Measurements from ENCODE around the gene IL17B. TPM values are rescaled to one million over a fixed set of nuclear protein-coding genes. Genes with fewer than 3 reads are reported as not detected.

The IL17B gene
- total RNA-seq, 1 experiment from 2014 or later, result not detected

DNA sequence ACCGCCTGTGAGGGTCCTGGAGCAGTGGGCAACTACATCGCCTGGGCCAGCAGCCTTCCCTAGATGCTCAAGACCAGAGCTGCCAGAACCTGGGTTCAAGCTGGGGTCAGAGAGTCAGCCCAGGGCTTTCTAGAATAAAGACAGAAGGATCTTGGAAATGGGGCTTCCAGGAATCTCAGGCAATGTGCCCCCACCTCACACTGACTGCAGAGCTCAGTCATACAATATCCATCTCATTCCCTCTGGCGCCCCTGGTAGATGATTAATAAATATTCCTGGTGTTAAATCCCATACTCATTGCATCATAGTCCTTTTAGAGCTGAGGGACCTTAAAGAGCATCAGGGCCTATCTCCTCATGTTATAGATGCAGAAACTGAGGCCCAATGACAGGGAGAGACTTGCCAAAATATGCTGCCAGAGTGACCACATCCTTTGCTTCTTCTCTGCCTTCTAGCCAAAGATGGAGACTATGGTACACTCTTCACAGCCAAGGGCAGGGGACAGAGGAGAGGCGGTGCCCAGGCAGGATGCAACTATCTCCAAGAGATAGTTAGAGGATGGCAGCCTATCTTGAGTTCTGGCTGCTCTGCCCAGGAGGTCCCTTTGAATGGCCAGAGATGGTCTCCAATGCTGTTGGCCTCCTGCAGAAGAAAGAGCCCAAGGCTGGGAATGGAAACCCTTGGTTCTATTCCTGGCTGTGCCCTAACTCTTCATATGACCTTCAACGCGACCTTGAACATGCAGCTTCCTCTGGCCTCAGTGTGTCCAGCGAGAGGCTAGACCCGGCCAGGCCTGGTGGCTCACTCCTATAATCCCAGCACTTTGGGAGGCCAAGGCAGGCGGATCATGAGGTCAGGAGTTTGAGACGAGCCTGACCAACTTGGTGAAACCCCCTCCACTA is 36.2 kb upstream of the IL17B start:
- DNase-seq (ENCODE audit: low read depth), result no peak

DNA sequence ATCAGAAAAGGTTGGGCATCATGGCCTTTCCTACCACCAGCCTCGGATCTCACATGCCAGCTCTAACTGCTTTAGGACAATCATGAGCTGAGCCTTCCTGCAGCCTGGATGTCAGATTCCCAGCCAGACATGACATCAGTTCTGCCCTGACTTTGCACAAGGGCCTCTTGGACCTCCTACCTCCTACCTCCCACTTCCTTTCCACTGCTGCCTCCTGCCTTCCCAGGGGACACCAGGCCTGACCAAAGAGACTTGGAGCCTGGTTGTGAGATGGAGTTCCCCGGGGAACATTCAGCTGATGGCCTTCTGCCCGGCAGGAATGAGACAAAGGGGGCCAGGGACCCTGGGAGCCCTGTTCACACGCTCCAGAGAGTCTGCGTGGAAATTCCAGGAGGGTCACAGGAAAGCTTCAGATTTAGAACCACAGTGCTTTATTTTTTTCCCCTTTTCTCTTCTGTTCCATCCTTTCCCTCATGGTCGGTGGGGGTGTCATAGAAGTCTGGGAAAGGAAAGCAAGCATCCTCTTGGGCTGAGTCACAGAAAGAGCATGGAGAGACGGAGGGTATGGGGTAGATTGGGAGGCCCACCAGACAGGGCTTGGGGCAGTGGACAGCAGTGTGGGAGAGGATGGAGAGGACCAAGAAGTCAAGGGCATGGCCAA is 35.4 kb upstream of the IL17B start:
- no peak for DNase-seq (ENCODE audit: low read depth)

DNA sequence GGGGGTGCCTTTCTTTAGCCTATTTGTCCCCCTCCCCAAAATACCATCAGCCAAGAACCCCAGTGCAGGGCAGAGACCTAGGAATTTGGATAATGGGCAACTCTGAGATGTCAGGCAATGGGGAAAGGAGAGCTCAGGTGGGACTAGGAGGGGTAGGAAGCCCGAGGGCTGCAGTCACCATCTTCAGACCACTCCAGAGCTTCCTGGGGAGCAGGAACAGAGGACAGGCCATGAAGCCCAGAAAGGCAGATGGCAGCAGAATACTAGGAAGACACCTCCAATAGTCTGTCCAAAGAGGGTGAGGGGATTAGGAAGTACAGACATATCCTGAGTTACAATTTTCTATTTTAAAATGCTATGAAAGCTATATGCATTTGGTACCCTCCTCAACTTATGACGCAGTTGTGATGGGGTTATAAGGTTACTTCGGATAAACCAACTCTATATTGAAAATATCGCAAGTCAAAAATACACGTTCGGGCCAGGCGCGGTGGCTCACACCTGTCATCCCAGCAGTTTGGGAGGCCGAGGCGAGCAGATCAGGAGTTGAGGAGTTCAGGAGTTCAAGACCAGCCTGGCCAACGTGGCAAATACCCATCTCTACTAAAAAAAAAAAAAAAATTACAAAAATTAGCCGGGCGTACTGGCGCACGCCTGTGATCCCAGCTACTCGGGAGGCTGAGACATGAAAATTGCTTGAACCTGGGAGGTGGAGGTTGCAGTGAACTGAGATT is 34.6 kb upstream of the IL17B start:
- DNase-seq (ENCODE audit: low read depth), result no peak

DNA sequence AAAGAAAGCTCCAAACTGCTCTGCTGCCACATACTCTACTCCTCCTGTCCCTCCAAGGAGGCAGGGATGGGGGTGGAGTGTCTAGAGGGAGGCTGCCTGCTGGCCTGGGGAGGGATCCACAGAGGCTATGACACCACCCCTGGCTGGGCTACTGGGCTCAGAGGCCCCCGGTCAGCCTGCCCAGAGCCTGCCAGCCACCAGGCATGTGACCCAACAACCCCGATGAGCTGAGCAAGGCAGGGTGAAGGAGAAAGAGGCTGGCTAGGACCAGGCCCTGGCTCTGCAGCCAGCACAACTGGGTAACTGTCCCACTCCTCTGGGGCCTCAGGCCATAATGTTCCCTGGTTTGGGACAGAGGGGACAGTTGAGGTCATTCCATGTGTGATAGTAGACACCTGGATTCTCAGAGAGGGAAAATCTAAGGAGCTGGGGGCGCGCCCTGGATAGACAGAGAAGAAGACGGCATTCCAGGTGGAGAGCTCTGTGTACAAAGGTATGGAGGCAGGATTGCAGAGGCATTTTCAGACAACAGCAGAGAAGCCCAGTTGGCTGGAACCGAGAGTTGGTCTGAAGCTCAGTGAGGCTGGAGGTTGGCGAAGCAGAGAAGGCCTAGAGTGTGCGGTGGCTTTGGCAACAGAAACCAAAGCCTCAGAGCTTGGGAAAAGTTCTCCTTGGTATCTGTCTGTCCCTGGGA is 33.8 kb upstream of the IL17B start:
- no peak for DNase-seq (ENCODE audit: low read depth)

DNA sequence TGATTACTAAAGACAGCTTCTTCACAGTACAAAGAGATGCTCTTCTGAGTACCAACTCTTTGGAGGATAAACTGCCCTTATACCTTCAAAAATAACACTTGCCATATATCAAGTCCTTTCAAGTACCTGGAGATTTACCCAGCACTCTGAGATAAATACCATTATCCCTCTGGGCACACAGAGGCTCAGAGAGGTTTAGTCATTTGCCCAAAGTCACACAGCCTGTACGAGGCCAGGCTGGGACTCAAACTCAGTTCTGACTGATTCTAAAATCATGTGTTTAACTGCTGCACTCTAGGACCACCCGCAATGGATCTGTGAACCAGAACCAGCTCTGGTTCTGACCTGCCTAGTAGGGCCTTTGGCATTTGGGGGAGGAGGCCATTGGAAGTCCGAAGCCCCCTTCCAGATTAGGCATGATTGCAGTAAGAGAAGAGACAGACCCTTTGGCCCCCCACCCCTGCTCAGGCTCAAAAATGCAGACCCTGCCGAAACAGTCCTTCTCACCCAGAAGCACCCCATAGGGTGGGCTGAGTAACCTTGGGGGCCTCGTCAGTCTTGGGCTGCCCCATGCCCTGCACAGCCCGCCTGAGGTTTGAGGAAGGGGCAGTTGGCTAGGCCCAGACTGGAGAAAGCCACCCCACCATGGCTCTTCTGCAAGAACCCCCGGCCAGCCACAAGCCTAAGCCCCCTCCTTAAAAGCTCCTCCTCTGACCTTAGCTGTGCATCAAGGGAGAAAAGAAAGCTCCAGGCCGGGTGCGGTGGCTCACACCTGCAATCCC is 32.8 kb upstream of the IL17B start:
- no peak for DNase-seq (ENCODE audit: low read depth)

DNA sequence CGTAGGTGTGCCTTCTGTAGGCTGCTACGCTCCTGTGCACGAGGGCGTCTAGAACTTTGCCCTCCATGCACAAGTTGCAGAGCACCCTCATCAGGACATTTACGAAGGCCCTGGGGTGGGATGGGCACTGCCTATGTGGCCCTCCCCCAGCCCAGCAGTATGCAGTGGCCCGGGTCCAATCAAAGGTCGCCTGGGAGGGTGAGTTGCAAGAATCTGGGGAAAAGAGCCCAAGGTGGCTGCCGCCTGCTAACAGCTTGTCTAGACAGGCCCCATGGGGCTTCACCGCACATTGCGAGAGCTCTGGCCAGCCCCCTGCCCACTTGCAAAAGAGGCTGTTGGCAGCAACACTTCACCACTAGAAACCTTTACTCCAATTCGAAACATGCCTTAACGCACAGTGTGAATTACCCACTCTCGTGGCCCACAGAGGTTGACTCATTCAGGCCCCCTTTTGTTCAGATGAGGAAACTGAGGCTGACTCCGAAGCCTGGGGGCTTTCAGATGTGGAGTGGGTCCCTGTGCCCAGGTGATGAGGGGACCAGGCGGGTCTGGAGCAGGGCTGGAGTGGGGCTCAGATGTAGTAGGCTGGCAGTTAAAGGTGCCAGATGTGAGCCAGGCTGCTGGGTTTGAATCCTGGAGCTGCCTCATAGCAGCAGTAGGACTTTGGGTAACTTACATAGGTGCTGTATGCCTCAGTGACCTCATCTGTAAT is 31.8 kb upstream of the IL17B start:
- no peak for DNase-seq (ENCODE audit: low read depth)

DNA sequence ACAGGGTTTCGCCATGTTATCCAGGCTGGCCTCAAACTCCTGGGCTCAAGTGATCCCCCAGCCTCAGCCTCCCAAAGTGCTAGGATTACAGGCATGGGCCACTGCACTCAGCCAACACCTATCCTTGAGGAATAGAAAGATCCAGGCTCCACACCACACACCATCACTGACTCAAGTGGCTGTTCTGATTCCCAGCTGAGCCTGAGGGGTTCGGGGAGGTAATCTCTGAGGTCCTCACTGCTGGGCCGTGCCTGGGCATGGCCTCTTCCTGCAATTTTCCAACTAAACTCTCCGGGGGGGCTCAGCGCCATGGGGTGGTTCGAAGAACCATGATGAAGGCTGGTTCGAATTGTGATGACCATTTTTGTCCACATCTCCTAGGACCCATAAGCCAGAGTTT is 31.0 kb upstream of the IL17B start:
- DNase-seq (ENCODE audit: low read depth), result no peak

DNA sequence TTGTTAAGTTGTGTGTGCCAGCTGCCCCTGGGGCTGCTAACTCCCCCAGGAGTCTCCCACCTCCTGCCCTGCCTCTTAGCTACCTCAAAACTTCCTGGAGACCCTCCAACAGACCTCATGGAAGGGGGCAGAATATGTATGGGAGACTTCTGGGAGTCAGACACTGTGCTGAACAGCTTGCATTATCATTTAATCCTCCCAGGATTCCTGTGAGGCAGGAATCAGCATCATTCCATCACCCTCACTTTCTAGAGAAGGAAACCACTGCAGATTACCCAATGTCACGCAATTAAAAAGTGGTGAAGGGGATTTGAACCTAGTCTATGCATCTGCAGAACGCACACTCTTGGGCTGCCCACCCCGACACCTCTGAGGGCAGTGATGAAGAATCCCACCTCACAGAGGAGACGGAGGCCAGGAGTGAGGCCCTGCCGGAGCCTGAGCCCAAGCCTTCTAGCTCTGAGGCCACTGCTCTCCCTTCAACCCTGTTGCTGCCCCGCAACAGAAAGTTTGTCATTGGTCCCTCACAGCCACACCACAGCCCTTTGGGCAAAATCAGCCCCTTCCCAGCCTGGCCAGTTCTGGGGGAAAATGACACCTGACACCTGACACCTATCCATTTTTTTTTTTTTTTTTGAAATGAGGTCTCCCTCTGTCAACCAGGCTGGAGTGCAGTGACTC is 30.3 kb upstream of the IL17B start:
- no peak for DNase-seq (ENCODE audit: low read depth)

DNA sequence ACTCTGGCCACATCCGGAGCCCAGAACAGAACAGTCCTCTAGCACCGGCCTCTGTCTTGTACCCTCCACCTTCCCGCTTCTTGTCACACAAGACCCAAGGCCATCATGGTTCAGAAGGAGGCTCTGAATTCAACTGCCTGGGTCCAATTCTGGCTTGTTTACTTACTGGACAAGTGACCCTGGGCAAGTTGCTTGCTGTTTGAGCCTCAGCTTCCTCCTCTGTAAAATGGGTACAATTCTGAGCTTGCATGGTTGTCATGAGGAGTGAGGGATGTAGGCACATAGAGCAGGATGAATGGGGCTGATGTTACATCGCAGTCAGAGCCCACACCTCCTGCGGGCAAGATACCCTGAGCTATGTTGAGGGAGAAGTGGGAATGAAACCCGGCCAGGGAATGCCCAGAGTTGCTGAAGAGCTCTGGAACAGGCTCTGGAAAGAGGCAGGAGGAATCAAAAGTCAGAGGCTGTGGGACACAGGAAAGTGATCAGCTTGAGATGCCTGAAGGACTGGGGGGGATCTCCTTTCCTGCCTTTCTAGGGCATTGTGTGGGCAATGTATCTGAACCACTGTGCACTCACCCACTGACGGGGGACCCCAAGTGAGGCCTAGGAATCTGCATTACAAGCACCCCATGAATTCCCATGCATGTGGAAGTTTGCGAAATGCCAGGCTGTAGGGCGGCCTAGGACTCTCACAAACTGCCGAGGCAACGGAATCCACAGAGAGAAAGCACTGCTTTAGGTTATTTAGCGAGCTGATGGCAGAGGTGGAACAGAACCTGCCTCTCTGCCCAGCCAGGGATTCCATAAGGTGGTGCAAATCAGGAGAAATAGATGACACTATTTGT is 29.4 kb upstream of the IL17B start:
- no peak for DNase-seq (ENCODE audit: low read depth)

DNA sequence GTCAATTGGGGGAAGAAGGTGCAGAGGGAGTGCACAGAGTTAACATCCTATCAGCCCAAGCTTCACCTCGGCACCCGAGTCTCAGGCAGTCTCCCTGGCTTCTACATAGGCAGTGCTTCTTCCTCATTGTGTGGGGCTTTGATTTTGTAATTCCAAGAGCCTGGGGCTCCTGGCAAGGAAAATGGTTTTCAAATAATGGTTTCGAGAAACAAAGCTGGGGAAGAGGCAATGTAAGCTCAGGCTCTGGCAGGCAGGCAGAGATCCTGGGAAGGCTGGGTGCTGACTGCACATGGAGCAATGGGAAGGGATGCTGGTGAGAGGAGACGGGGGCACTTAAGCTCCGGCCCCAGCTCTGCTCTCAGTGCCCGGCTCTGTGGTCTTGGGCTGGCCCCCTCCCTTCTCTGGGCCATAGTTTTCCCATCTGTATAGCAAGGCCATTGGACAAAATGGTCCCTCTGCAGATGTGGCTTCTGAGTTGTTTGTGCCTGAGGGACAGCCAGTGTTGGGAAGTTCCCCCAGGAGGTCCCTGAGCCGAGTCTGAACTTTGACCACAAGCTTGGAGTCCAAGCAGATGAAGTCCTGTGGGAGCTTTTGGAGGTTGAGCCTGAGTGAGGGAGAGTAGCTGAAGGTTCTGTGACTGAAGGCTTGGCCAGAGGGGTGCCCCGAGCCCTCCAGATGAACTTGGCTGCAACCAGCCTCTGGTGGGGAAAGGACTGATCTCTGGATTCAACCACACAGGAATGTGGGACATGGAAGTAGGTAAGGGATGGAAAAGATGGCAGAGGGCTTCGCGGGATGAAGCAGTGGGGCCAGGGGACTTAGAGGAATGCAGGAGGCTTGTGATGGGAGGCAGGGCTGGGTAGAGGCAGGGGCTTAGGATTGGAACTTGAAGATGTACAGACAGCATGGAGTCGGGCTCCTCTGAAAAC is 28.5 kb upstream of the IL17B start:
- no peak for DNase-seq (ENCODE audit: low read depth)

DNA sequence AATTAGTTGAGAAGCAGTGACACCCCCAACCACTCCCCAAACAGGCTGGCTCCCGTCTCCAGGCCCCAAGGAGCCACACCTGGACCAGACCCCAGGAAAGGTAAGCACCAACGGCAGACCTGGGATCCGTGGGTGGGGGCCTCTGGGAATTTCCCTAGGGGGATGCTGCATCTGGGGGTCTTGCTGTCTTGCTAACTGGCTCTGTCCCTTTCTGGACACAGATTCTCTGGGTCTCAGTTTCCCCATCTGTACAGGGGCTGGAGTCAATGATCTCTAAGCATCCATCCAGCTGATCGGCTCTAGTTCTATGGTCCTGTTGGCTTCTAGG is 27.9 kb upstream of the IL17B start:
- no peak for DNase-seq (ENCODE audit: low read depth)

DNA sequence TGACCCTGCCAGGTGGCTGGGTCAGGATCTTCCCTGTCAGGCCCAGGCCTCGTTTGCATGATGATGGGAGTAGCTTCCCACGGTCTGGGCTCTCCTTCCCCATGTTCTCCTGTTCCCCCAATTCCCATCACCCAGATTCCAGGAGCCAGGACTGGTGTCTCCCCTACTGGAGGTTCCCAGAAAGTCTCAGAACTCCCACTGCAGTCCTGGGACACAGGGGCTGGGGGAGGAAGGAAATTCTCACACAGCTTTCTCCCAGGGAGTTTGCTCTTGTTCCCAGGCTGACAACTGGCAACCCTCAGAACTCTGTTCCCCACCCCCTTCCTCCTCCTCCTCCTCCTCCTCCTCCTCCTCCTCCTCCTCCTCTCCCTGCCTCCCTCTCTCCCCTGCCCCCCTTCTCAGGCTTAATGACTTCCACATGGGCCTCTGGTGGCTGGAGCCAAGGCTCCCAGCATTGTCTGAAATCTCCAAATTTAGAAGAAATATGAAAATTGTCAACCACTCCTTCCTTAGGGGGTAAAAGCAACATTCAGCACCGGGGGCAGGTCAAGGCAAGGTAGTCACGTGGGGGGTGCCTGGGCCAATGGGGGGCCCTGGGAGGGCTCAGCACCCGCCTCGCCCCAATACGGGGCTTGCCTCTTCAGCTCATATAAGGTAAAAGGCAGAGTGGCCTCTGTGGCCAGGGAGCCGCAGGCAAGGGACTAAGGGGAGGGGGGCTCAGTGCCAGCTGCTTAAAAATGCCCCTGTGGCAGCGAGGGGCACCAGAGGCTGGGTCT is 27.3 kb upstream of the IL17B start:
- DNase-seq (ENCODE audit: low read depth), result no peak

DNA sequence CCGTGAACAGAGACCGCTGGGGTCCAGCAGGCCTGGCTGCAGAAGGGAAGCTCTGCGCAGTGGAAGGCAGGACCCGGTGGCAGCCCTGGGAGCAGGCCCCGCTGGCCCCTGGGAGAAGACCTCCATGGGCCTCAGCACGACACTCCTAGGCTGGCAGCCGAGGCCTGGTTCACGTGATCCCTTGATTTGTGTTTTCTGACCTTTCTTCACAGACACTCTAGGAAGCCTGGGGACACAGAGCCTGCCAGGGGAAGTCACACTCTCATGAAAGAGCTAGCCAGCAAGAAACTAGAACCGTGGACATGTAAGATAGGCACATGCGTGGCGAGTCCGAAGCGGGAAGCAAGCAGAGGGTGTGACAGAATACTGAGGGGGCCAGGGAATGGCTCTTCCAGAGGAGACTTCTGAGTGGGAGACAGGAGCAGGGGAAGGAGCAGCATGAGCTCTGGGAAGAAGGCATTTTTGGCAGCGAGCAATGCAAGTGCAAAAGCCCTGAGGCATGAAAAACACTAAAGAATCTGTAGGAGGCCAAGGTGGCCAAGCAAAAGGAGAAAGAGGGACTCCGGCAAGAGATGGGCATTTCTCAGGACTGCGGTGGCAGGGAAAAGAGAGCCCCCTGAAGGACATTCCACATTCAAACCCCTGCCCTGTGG is 26.6 kb upstream of the IL17B start:
- no peak for DNase-seq (ENCODE audit: low read depth)

DNA sequence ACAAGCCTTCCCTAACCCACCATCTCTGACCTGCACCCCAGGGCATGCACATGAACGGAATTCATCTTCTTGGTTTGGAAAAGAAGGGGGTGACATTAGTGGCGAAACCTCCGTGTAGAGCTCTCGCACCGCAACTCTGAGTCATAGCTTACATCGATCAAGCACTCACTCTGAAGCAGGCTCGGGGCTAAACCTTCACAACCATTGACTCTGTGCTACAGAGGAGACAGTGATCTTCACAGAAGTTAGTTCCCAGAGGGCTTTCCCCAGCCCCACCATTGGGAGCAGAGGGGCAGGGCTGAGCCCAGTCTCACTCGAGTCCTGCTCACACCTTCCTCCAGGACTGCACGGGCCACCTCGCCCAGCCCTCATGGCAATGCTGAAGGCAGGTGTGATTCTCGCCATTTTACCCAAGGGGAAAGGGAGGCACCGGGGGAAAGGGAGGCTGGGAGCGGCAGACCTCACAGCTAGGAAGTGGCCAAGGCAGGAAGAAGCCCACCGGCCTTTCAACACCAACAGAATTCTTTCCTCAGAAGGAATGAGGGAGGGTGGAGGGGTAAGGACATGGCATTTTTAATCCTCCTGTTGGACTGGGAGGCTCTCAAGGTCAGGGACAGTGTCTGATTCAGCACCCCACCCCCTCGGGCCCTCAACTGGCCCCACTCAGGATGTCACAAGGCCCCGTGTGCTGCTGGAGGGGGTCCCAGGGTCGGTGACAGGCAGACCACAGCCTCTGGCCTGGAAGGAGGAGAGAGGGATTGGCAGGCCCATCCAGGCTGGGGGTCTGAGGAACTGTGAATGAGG is 25.9 kb upstream of the IL17B start:
- DNase-seq (ENCODE audit: low read depth), result peak; percentile 75

Data from HT1080 (cell line).